ENCODE data around the gene AP1B1.

The AP1B1 gene

DNA sequence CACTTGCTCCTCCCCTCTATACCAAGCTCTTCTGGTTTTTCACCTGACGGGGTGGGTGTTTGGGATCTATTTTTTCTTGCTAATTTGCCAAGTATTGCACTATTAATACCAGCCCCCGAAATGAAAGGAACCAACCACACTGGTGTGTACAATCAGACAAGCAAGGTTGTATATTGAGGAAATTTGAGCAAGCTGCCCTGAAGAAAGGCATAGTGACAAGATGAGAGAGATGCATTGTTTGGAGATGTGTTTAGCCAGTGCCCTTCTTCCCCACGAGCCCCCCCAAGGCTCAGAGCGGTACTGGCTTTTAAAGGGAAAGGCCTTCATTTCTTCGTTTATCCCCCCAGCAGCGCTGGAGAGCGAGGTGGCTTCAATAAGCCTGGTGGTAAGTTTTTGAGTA, 97.2 kb downstream of the AP1B1 start:
- no peak for DNase-seq

GRCh38 chr22:29290061-29290460, 98.3 kb downstream of the AP1B1 start:
- no peak for DNase-seq

DNA sequence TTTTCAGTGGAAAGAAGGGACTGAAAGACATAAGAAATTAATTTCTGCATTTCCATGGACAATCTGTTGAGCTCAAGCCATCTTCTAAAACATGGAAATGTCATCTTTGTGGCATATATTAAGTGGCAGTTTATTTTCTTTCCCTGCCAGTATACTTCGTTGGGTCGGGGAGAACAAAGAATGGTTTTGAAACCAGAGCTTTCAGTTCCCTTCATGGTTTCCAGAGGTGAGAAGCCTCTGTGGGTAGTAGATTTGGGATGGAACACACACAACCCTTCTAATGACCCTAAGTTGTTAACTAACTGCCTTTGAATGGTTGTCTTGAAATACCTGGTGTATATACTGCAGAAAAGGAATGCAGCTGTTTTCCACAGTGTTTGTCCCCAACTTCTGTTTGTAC, 99.5 kb downstream of the AP1B1 start:
- DNase-seq: no peak

DNA sequence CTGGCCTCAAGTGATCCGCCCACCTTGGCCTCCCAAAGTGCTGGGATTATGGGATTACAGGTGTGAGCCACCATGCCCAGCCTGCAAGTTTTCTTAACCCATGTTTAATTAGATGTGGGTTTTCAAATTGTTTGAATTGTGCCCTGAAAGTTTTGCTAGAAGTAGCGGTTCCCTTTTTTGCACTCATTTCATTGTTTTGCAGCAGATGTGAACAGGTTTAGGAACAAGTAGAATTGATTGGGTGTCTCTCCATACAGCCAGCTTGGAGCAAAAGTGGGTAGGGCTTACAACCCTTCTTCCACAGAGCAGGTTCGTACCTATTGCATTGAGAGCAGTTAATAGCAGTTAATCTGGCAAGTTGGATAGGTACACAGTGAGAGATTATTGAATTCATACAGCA, 104.2 kb downstream of the AP1B1 start:
- no peak for DNase-seq

GRCh38 chr22:29277927-29278326, 110.4 kb downstream of the AP1B1 start:
- no peak for DNase-seq
